ENCODE measurements around the gene KYNU.

DNA sequence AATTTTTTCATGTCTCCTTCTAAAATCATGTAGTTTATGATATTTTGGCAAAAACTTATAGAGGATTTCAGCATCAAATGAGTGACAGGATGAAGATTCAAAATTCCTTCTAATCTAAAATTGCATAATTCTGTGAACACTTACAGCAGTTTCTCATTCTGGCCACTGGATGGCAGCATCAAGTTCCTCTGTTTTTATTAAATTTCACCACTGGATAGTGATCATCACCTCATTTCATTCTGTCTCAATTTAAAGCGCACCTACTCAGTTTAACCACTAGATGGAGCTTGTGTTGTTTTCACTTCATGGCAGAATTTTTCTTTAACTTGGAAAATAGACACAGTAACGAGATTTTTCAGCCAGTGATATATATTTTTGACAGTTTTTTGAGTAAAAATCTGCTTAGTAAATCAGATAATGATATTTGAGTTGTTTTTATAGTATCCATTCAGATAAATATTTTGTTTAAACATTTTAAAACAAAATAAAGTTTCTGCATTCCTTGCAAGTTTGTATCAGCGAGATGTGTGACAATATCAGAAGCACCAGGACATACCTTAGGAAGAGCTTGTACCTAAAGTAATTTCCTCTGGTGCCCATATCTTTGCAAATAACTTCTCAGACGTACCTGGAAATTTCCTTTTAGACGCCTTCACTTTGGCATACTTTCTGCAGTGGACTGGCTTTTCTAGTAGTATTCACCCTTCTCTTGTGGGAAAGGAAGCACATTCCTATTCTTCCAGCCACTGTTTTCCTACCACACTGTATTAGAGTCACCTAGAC, 157.0 kb downstream of the KYNU start:
- TF ChIP-seq POLR2A (IDR thresholded peaks at IDR 0.05), result no peak
- TF ChIP-seq, protein P1, sequence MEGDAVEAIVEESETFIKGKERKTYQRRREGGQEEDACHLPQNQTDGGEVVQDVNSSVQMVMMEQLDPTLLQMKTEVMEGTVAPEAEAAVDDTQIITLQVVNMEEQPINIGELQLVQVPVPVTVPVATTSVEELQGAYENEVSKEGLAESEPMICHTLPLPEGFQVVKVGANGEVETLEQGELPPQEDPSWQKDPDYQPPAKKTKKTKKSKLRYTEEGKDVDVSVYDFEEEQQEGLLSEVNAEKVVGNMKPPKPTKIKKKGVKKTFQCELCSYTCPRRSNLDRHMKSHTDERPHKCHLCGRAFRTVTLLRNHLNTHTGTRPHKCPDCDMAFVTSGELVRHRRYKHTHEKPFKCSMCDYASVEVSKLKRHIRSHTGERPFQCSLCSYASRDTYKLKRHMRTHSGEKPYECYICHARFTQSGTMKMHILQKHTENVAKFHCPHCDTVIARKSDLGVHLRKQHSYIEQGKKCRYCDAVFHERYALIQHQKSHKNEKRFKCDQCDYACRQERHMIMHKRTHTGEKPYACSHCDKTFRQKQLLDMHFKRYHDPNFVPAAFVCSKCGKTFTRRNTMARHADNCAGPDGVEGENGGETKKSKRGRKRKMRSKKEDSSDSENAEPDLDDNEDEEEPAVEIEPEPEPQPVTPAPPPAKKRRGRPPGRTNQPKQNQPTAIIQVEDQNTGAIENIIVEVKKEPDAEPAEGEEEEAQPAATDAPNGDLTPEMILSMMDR (IDR thresholded peaks at IDR 0.05), result peak; percentile 84 to 95 (median 90)
